HG02885 (cell line): Measurements from ENCODE around the gene CASP8.

Experiments used
- ATAC-seq: cut with Tn5 transposase; IDR thresholded peaks from one replicate; pipeline ENCODE4 v1.9.1; 2021; ENCODE audit warnings: mild to moderate bottlenecking; ENCODE audit not compliant: unreplicated experiment, poor library complexity

CASP8 gene

DNA sequence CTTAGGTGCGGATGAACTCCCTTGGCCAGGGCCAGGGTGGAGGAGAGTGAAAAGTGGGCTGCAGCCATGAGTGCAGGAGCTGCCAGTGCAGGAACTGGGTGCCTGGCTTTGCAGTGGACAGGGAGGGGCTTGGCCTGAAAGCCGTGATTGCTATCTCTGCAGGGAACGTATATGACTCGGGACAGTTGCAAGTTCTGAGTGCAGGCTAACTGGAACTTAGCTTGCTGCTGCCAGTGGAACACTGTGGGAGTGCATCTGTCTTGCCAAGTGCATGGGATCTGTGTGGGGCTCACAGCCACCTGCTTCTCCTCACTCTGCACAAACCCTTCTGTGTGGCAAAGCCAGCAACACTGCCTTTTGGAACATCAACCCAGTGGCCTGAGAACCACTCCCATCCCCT lies 59.9 kb downstream of the CASP8 start:
- no peak for ATAC-seq

GRCh38 chr2:201320701-201321100 lies 60.4 kb downstream of the CASP8 start:
- ATAC-seq, result no peak

DNA sequence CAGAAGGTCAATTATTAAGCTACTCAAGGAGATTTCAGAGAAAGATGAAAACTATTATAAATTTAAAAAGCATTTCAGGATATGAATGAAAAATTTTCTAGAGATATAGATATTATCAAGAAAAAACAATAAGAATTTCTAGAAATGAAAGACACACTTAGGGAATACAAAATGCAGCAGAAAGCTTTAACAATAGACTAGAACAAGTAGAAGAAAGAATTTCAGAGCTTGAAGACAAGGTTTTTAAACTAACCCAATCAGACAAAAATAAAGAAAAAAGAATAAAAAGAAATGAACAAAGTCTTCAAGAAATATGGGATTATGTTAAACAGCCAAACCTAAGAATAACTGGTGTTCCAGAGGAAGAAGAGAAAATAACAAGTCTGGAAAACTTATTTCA lies 62.4 kb downstream of the CASP8 start:
- no peak for ATAC-seq

DNA sequence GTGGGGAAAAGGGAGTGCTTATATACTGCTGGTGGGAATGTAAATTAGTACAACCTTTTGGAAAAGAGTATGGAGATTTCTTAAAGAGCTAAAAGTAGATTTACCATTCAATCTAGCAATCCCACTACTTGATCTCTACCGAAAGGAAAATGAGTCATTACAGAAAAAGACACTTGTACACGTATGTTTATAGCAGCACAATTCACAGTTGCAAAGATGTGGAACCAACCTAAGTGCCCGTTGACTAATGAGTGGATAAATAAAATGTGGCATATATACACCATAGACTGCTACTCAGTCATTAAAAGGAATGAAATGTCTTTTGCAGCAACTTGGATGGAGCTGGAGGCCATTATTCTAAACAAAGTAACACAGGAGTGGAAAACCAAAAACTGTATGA lies 67.3 kb downstream of the CASP8 start:
- no peak for ATAC-seq

GRCh38 chr2:201329409-201329808 lies 69.1 kb downstream of the CASP8 start:
- ATAC-seq, result no peak
